H1 (cell line): ENCODE results near the gene IQSEC3. TPM values are rescaled to one million over a fixed set of nuclear protein-coding genes. Genes with fewer than 3 reads are reported as not detected.

Source experiments
- CTCF ChIA-PET: fragments of 300-600 bp; sonication (Branson Sonifier 250); formaldehyde crosslinking; loops from one replicate; lab custom pipeline; 2021; ENCODE audit not compliant: partially characterized antibody; lab: Charles Lee
- POLR2A ChIA-PET: fragments of 300-600 bp; sonication (Branson Sonifier 250); formaldehyde crosslinking; loops from one replicate; lab custom pipeline; 2021; ENCODE audit warnings: inconsistent platforms; ENCODE audit not compliant: partially characterized antibody; lab: Charles Lee
- DNase-seq, 2 experiments: peaks; one replicate each; pipeline versions ENCODE4 v3.0.0 to v3.0.0-alpha.2; 2010 to 2022; ENCODE audit warnings: low spot score in 2 of 2, low read depth in 1 of 2, mixed read lengths in 1 of 2
- FAIRE-seq: peaks from 2 replicates; lab custom pipeline; 2011; peaks lifted over from hg19 to GRCh38; lab: Jason Lieb, UNC
- H2AFZ ChIP-seq: 2 replicates; pipeline ENCODE4 v1.8.1; 2012; ENCODE audit warnings: low read length, inconsistent platforms
- H2AK5ac ChIP-seq: 2 replicates; pipeline ENCODE4 v1.6.1; 2013; ENCODE audit warnings: low read depth, low read length
- H2BK120ac ChIP-seq: replicated peaks from 2 replicates; pipeline ENCODE3; 2013; ENCODE audit warnings: low read depth, low read length, inconsistent platforms
- H2BK12ac ChIP-seq: 2 replicates; pipeline ENCODE4 v1.6.1; 2013; ENCODE audit warnings: low read depth, low read length
- H2BK15ac ChIP-seq: 2 replicates; pipeline ENCODE4 v1.6.1; 2013; ENCODE audit warnings: low read length
- H2BK20ac ChIP-seq: 2 replicates; pipeline ENCODE4 v1.6.1; 2013; ENCODE audit warnings: low read length
- H2BK5ac ChIP-seq: 2 replicates; pipeline ENCODE4 v1.6.1; 2013; ENCODE audit warnings: low read depth, low read length
- H3K14ac ChIP-seq: 2 replicates; pipeline ENCODE4 v1.6.1; 2013; ENCODE audit warnings: inconsistent platforms; ENCODE audit not compliant: insufficient read length
- H3K18ac ChIP-seq: 2 replicates; pipeline ENCODE4 v1.6.1; 2013; ENCODE audit warnings: low read length; ENCODE audit errors: extremely low read depth
- H3K23ac ChIP-seq: 2 replicates; pipeline ENCODE4 v1.6.1; 2013; ENCODE audit warnings: inconsistent platforms; ENCODE audit not compliant: insufficient read length
- H3K23me2 ChIP-seq: 2 replicates; pipeline ENCODE4 v1.6.1; 2013; ENCODE audit warnings: low read depth, low read length
- H3K27ac ChIP-seq: 2 replicates; pipeline ENCODE4 v1.6.1; 2011; ENCODE audit warnings: low read depth, low read length, inconsistent platforms
- H3K27me3 ChIP-seq, 4 experiments: replicated peaks in 1 of 4; 1 replicate in 1 of 4; 2 replicates in 3 of 4; pipeline versions ENCODE4 v1.6.1 to v1.8.1; 2011 to 2013; ENCODE audit warnings: low read length in 3 of 4, mild to moderate bottlenecking in 3 of 4, inconsistent platforms in 2 of 4, mixed read lengths in 2 of 4, moderate library complexity in 1 of 4; ENCODE audit not compliant: control insufficient read depth in 3 of 4, insufficient read depth in 3 of 4; ENCODE audit errors: extremely low read depth in 1 of 4
- H3K36me3 ChIP-seq, 4 experiments: 2 replicates each; pipeline versions ENCODE4 v1.6.1 to v1.8.1; 2011 to 2013; ENCODE audit warnings: mild to moderate bottlenecking in 4 of 4, low read length in 3 of 4, moderate library complexity in 2 of 4, control low read depth in 1 of 4, inconsistent platforms in 1 of 4; ENCODE audit not compliant: insufficient read depth in 4 of 4, control insufficient read depth in 2 of 4
- H3K4ac ChIP-seq: replicated peaks from 2 replicates; pipeline ENCODE3; 2013; ENCODE audit warnings: low read length, low read depth, mixed read lengths, inconsistent platforms; ENCODE audit not compliant: insufficient read length
- H3K4me1 ChIP-seq, 4 experiments: replicated peaks in 1 of 4; 1 replicate in 1 of 4; 2 replicates in 3 of 4; pipeline versions ENCODE4 v1.6.1 to v1.8.1; 2011 to 2013; ENCODE audit warnings: low read length in 3 of 4, inconsistent platforms in 2 of 4, mixed read lengths in 1 of 4; ENCODE audit not compliant: insufficient read depth in 4 of 4, control insufficient read depth in 3 of 4
- H3K4me2 ChIP-seq, 2 experiments: 2 replicates each; pipeline versions ENCODE4 v1.6.1 to v1.8.1; 2011 to 2013; ENCODE audit warnings: low read depth in 2 of 2, low read length in 2 of 2, control low read depth in 1 of 2, inconsistent platforms in 1 of 2, mild to moderate bottlenecking in 1 of 2; ENCODE audit not compliant: insufficient read depth in 1 of 2
- H3K4me3 ChIP-seq, 4 experiments: fragments of 200-600, 300-600 bp in 1 of 4; sonication (generic), shearing (Covaris generic), sonication (Bioruptor Twin) in 1 of 4; 2 replicates each; pipeline versions ENCODE4 v1.5.1 to v1.8.1; 2011 to 2016; ENCODE audit warnings: low read length in 4 of 4, low read depth in 3 of 4, control low read depth in 2 of 4, inconsistent platforms in 2 of 4, mild to moderate bottlenecking in 2 of 4, mixed read lengths in 1 of 4, moderate library complexity in 1 of 4; ENCODE audit not compliant: insufficient read depth in 2 of 4; ENCODE audit errors: extremely low read depth in 1 of 4
- H3K56ac ChIP-seq: replicated peaks from 2 replicates; pipeline ENCODE3; 2013; ENCODE audit warnings: low read depth, mild to moderate bottlenecking, mixed read lengths, low read length, inconsistent platforms; ENCODE audit not compliant: insufficient read length
- H3K79me1 ChIP-seq: 2 replicates; pipeline ENCODE4 v1.6.1; 2013; ENCODE audit warnings: low read depth, low read length, control low read depth
- H3K79me2 ChIP-seq, 2 experiments: 2 replicates each; pipeline versions ENCODE4 v1.6.1 to v1.8.1; 2012 to 2013; ENCODE audit warnings: low read length in 2 of 2, mild to moderate bottlenecking in 2 of 2, inconsistent platforms in 1 of 2; ENCODE audit not compliant: insufficient read depth in 2 of 2, control insufficient read depth in 1 of 2
- H3K9ac ChIP-seq, 4 experiments: replicated peaks in 1 of 4; 1 replicate in 1 of 4; 2 replicates in 3 of 4; pipeline versions ENCODE4 v1.6.1 to v1.8.1; 2011 to 2013; ENCODE audit warnings: low read depth in 3 of 4, low read length in 3 of 4, control low read depth in 2 of 4, mild to moderate bottlenecking in 2 of 4, moderate library complexity in 2 of 4, inconsistent platforms in 1 of 4; ENCODE audit errors: extremely low read depth in 1 of 4
- H3K9me3 ChIP-seq, 2 experiments: 2 replicates each; pipeline versions ENCODE4 v1.6.1 to v1.8.1; 2012 to 2013; ENCODE audit warnings: mild to moderate bottlenecking in 2 of 2, moderate library complexity in 2 of 2, control low read depth in 1 of 2, inconsistent platforms in 1 of 2, low read depth in 1 of 2, low read length in 1 of 2, mixed read lengths in 1 of 2; ENCODE audit not compliant: insufficient read depth in 2 of 2
- H4K20me1 ChIP-seq, 2 experiments: replicated peaks in 1 of 2; 2 replicates each; pipeline versions ENCODE3 to v1.8.1; 2011 to 2013; ENCODE audit warnings: inconsistent platforms in 2 of 2, low read length in 2 of 2, mild to moderate bottlenecking in 1 of 2; ENCODE audit not compliant: insufficient read depth in 2 of 2, control insufficient read depth in 1 of 2
- H4K5ac ChIP-seq: 2 replicates; pipeline ENCODE4 v1.6.1; 2013; ENCODE audit warnings: low read length, low read depth, mixed read lengths, inconsistent platforms; ENCODE audit not compliant: insufficient read length
- H4K8ac ChIP-seq: 2 replicates; pipeline ENCODE4 v1.8.0; 2013; ENCODE audit warnings: mild to moderate bottlenecking, moderate library complexity, low read length, inconsistent platforms; ENCODE audit not compliant: insufficient read depth; ENCODE audit errors: extremely low read depth
- H4K91ac ChIP-seq: replicated peaks from 2 replicates; pipeline ENCODE3; 2013; ENCODE audit warnings: low read length, mixed read lengths, inconsistent platforms; ENCODE audit not compliant: insufficient read length
- JUND ChIP-seq: IDR thresholded peaks from 2 replicates; pipeline ENCODE4 v1.6.1; 2011; ENCODE audit warnings: mild to moderate bottlenecking, improper control_type of control experiment, low read length
- TAF1 ChIP-seq: IDR thresholded peaks from 2 replicates; pipeline ENCODE4 v1.6.1; 2011; ENCODE audit warnings: mild to moderate bottlenecking, low read depth, low read length
- WGBS, 2 experiments: shearing (Covaris generic) in 1 of 2; methylation state at CpG; one replicate each; pipeline versions ENCODE4 v1.1.6 to v1.1.7; 2013 to 2015; ENCODE audit warnings: low lambda C conversion rate in 2 of 2, mixed read lengths in 2 of 2, inconsistent platforms in 1 of 2, low coverage in 1 of 2, missing lambda C conversion rate in 1 of 2; ENCODE audit not compliant: insufficient replicate concordance in 2 of 2, insufficient coverage in 1 of 2, insufficient read length in 1 of 2; ENCODE audit errors: extremely low coverage in 1 of 2, missing lambda C conversion rate in 1 of 2; 5-methylcytosine and 5-hydroxymethylcytosine counted together
- polyA plus RNA-seq, 7 experiments: library from polyadenylated mRNA; depleted of rRNA in 3 of 7; stranded (reverse) in 5 of 7; unstranded in 2 of 7; fragments of >200 nt in 5 of 7; fragments of 200-250 nt in 2 of 7; gene quantifications; 1 replicate in 5 of 7; 2 replicates in 1 of 7; 4 replicates in 1 of 7; pipeline versions ENCODE4 v1.2.1 to v1.2.3, GENCODE V29; 2011 to 2013; ENCODE audit warnings: missing spikeins in 2 of 7, mixed read lengths in 2 of 7
- total RNA-seq: library from RNA; stranded (reverse); fragmentation: NEBNext Ultra II Directional; extraction: Animal tissue kit (Norgen Biotek cat#: 25700); gene quantifications from 2 replicates; pipeline ENCODE4 v1.2.1, GENCODE V29; 2021

IQSEC3 gene
- total and polyA plus RNA-seq, 2 of the 8 experiments (the other 6 are each of a cell fraction or from before 2014, with no cell fraction given), result 1.2 to 3.1 TPM

GRCh38 chr12:147242-147641, 80.7 kb downstream of the IQSEC3 start:
- H2AK5ac ChIP-seq, result no peak overlapping the region
- peaks cover 0 to 18% (median 9%) of the 10 kb centered on the region in 4 experiments; a peak in 5 of 7 replicates for H3K4me1 ChIP-seq
- peak overlapping the region; percentile 54 for H2BK15ac ChIP-seq
- no peaks in the 10 kb centered on the region for H4K20me1 ChIP-seq
- H2AFZ ChIP-seq, result no peak overlapping the region
- no peak overlapping the region for H3K4ac ChIP-seq
- H2BK12ac ChIP-seq, result 0 out of 2 replicates have a peak overlapping the region, but pooled peaks have one; percentile 42
- DNase-seq, result no peak
- H3K79me2 ChIP-seq, result no peaks in the 10 kb centered on the region
- no peak overlapping the region for H3K4me2 ChIP-seq
- H3K27ac ChIP-seq, result no peak overlapping the region
- no peak overlapping the region for H3K4me3 ChIP-seq
- no peaks in the 10 kb centered on the region for H3K23me2 ChIP-seq
- H2BK20ac ChIP-seq, result peak overlapping the region; percentile 75; the same call in 1 of the 2 replicates
- H3K9me3 ChIP-seq, result no peaks in the 10 kb centered on the region
- WGBS, 2 experiments, result 80% methylated on average over 9 of the region's 9 CpGs; no CpG with 5 or more reads in 1 of the 2 experiments
- no peak overlapping the region for H3K14ac ChIP-seq
- H4K8ac ChIP-seq, result no peak overlapping the region
- POLR2A ChIA-PET, result interaction anchor here (2.5 kb wide), 1 partner anchor 25 kb away, joined by 6 read pairs; no protein-coding TSS in a partner anchor
- TF ChIP-seq JUND (peak; percentile 45; the same call in 1 of the 2 replicates), TAF1 (no peak)
- H3K56ac ChIP-seq, result no peak overlapping the region
- no peak overlapping the region for H3K23ac ChIP-seq
- H3K36me3 ChIP-seq, result no peaks in the 10 kb centered on the region
- no peak overlapping the region for H3K18ac ChIP-seq
- no peaks in the 10 kb centered on the region; a peak in 1 of 7 replicates for H3K27me3 ChIP-seq
- H4K91ac ChIP-seq, result no peak overlapping the region
- CTCF ChIA-PET, result interaction anchor here (1.1 to 8.0 kb wide), 7 partner anchors 20 to 79 kb away, joined by 3 to 51 read pairs (median 6); no protein-coding TSS in a partner anchor
- H4K5ac ChIP-seq, result no peak overlapping the region
- H2BK5ac ChIP-seq, result no peak overlapping the region
- no peaks in the 10 kb centered on the region for H3K79me1 ChIP-seq
- FAIRE-seq, result no peak
- H3K9ac ChIP-seq, result no peak overlapping the region
- H2BK120ac ChIP-seq, result no peak overlapping the region
